HG03280 (cell line): Measurements from ENCODE around the gene LBH.
A peak's percentile ranks its signal among the peaks of the same experiment; 100 is the strongest.

Experiments used
- ATAC-seq: cut with Tn5 transposase; IDR thresholded peaks from one replicate; pipeline ENCODE4 v1.9.1; 2021; ENCODE audit warnings: mild to moderate bottlenecking, moderate library complexity; ENCODE audit not compliant: unreplicated experiment

The LBH gene

DNA sequence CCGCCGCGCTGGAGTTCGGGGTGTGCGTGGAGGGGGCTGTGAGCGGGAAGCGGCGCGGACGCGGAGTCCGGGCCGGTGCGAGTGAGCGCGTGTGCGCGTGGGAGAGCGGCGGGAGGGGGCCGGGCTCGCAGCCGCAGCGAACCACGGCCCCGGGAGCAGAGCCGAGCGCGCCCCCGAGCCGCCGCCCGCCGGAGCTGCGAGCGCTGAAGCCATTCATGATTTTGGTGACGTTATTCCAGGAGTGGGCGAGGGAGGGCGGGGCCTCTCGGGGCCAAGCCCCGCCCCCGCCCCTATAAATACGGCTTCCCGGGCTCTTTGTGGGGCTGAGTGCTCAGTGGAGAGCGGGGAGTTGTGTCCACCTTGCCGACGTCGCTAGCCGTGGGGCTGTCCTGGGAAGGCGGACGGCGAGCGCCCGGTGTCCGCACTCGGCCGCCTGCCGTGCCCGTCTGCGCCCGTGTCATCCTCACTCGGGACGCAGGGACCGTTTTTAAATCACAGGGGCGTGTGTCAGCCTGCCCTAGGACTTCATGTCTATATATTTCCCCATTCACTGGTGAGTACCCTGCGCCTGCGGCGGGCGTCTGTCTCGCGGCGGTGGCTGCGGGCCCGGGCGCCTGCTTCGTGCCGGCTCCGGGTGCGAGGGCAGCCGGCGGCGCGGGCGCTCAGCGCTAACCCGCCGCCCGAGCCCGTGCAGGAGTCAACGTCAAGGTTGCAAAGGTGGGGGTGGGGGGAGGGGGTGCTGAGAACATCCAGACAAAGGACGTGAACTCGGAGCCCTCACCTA is at the start of gene LBH:
Gene LBH, plus strand, starts transcription at position 323 of the 784 bp plus-strand sequence. Its CDS starts 205 bp downstream, at position 528.
- peak; percentile 46 for ATAC-seq

DNA sequence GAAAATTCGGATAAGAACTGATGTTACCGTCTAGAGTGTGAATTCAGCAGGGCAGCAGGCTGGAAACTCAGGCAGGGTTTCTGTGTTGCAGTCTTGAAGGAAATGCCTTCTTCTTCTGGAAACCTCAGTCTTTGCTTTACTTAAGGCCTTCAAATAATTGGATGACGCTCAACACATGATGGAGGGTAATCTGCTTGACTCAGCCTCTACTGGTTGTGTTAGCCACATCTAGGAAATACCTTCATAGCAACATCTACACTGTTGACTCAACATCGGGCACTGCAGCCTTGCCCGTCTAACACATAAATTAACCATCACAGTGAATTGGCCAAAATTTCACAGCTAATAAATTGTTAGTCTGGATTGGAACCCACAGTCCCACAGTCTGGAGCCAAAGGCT is 47.3 kb upstream of the LBH start:
- ATAC-seq = no peak

DNA sequence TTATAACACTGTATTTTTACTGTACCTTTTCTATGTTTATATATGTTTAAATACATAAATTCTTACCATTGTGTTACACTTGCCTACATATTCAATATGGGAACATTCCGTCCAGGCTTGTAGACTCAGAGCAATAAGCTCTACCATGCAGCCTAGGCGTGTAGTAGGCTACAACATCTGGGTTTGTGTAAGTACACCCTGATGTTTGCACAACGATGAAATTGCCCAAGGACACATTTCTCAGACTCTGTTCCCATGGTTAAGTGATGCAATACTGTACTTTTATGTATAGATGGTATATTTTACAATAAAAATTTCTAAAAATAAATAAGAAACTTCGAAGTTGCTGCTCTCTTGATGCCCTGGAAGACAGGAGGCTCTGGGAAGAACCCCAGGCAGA is 46.2 kb upstream of the LBH start:
- ATAC-seq = no peak

DNA sequence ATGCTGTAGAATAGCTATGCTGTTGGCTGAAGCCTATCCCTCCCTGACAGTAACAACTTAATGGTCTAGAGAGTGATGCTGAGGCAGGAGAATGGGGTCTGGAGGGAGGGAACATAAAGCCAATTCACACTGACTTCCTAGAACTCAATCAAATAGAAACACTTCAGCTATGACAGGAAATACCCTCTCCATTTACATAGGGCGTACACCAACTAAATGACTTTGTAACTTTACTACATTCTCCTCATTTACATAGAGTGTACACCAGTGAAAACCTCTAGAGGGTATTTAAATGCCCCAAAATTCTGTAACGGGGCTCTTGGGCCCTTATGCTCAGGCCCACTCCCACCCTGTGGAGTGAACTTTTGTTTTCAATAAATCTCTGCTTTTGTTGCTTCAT is 43.0 kb upstream of the LBH start:
- ATAC-seq = no peak

DNA sequence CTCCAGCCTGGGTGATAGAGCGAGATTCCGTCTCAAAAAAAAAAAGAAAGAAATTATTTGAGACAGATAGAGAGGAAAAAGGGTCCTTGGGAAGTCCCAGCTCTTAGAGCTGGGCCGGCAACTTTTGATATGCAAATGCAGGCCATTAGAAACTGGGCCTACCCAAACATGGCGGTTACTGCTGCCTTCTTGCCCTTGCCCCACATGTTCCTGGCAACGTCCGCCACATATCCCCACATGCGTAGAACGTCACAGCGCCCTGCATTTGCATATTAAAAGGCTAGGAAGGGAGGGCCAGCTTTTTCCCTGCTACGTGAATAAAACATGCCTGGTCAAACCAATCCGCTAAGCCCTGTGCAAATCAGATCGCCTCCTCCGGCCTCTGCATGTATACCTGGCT is 40.7 kb upstream of the LBH start:
- no peak for ATAC-seq

DNA sequence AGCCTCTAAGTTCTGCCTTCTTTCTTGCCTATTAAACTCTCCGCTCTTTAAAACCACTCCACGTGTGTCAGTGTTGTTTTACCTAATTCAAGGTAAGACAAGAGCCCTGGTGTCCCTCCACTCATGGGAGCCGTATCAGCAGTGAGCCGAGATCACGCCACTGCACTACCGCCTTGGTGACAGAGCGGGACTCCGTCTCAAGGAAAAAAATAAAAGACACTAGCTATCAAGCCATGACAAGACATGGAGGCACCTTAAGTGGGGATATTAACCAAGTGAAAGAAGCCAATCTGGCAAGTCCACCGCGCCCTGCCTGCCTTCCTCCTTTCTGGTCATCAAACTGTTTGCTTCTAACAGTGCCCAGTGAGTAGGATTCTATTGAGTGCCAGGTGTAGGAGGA is 40.2 kb upstream of the LBH start:
- ATAC-seq = no peak

DNA sequence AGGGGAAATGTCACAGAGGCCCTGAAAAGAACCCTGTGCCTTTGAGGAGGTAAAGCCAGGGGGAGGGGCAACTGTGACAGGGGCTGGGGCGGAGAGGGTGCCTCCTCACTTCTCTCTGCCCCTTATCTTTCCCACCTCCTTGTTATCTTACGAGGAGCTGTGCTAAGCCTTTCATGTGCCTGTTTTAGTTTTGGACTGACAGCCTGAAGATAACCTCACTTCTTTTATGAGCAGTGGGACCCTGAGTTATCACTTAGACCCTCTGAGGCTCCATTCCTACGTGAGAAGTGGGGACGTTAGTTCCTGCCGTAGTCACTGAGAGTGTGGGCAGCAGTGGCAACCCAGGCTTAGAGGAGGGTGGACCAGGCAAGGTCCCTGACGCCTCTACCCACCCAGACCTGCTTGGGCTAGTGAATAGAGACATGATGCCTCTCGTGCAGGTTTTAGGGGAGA is 39.5 kb upstream of the LBH start:
- ATAC-seq = no peak

DNA sequence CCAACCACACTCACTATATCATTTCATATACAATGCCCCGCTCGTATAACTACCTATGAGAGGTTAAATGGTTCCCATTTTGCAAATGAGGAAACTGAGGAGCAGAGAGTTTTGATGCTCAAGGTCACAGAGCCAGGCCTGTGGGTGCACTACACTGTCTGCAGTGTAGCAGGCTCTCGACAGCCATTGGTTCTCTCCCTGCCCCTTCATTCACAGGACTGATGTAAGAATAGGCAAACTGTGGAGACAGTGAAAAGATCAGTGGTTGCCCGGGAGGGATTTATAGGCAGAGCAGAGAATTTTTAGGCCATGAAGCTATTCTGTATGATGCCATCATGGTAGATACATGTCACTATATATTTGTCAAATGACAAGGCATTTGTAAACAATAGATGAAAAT is 39.0 kb upstream of the LBH start:
- ATAC-seq = no peak

DNA sequence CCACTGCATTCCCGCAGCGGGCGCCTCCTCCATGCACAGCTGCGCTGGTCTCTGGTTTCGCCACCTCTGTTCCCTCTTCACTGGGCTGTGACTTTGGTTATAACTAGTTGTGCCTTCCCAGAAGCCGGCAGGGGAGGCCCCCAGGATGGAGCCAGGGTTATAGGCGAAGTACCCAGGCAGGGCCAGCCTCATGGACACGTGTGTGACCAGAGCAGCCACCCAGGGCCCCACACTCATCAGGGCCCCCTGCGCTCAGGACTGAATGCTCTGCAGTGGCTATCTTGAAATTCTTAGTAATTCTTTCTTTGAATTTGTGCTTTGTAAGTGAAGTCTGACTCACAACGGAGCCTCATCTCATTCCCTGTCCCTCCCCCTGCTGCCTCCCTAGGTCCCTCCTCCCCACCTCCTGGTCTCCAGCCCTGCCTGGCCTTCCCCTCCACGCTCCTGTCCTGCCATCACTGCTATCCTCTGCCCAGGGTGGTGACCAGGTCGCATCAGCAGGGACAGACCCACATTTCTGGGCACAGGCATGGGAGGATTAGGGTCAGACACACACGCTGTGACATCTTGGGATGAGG is 38.1 kb upstream of the LBH start:
- no peak for ATAC-seq

DNA sequence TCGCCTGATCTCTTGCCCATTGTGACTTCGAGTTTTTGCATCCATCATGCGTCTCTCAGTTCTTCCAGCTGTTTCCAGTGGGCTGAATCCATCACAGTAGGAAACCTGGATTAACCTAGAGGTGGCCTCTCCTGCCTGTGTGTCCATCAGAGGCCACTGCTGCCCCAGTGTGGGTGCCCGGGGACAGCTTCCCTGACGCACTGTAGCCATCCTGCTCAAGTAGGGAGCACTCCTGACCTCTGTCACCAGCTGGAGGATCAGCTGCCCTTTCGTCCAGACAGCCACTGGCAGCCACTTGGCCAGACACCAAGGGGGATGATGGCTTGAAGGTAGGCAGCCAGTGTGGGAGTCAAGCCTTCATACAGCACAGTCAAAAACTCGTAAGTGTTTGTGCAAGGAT is 36.9 kb upstream of the LBH start:
- ATAC-seq = no peak

DNA sequence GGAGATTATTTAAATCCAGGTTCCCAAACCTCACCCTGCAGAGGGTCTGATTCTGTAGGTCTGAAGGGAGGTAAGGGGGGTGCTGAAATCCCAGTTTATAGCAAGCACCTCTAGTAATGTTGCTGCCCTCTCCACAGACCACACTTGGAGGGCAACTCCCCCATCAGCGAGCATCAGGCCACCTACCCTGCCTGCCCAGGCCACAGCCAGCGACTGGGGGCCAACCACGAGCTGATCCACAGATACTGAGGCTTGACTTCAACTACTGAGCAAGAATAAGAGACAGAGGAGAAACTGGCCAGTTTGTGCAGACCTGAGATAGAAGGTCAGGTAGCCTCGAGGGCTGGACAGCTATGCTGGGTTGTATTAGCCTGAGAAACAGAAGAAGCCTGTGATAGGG is 36.3 kb upstream of the LBH start:
- ATAC-seq = no peak

DNA sequence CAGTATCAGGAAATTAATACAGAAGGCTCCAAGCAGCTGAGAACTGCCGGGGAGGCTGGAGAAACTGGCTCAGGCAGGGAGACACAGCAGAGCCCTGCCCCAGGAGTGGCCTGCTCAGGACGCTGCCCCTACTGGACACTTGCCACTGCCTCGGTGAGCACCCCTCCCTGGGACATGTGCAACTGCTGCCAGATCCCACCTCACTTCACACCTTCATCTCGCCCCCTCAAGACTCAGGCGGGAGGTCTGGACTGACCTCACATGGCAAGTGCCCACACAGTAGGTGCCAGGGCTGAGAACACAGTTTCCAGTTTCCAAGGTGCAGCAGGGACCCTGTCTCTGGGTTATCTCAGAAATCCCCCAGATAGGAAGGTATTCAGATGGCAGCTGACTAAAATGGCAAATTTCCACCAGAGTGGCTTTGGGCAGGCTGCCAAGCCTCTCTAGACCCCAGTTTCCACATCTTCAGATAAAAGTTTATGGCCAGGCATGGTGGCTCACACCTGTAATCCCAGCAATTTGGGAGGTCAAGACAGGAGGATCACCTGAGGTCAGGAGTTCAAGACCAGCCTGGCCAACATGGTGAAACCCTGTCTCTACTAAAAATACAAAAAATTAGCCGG is 33.7 kb upstream of the LBH start:
- ATAC-seq = no peak

DNA sequence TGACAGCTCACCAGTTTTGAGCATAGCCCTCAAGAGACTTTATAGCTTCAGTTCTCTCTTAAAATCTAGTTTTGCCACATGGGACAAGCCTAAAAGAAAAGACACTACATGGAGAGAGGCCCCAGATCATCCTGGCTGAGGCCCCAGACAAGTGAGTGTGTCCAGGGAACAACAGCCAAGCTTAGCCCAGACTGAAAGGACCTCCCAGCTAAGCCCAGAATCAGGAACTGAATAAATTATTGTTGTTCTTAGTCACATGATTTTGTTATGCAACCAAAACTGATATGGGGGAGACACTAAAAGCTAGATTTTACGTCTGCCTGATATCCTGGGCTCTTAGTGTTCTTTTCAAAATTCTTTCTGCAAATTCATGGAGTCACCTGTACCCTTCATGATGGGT is 29.3 kb upstream of the LBH start:
- ATAC-seq = no peak

DNA sequence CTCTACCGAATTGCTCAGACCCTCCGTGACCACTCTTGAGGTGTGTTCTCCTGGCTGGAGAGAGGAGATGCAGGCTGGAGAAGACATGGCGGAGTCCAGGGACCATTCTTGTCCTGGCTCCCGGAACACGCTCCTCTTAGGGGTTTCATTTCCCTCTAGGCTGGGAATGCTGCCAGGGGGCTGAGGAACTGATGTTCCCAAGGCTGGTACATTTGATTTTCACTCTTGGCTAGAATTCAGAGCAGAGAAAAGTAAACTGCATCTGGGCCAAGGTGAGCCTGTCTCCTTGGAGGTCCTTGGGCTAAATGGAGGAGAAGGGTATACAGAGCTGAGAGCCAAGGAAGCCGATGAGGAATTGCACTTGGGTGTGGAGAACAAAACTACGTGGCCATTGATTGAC is 28.2 kb upstream of the LBH start:
- no peak for ATAC-seq

DNA sequence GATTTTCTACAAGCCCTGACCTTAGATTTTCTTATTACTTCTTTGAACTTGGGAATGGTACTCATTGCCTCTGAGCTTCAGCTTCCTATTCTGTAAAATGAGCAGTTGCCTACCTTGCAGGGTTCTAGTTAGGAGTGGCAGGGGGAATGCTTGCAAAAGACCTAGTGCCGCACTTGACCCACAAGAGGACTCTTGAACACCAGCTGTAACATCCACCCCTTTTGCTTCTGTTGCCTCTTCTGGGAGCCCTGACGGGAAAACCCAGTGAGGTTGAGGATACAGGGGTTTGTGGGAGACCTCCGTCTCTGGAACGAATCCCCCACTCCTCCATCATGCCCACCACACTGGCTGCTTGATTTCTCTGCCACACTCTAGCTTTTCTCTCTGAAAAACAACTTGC is 27.1 kb upstream of the LBH start:
- ATAC-seq = no peak

DNA sequence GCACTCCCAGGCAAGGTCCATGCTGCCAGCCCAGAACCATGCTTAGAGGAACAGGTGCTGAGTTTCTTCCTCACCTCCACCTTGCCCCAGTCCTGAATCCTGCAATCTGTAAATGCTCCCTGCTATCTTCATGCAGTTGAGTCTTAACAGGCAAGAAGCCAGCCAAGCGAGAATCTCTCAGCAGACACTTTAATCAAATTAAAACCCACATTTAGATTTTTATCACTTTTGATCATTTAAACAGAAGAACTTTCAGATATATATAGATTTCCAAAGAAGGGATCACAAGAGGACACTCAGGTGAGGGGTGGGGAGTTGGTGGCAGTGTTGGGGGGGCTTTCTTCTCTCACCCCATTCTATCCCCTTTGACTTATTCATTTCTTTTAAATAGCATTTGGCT is 25.9 kb upstream of the LBH start:
- ATAC-seq = no peak

DNA sequence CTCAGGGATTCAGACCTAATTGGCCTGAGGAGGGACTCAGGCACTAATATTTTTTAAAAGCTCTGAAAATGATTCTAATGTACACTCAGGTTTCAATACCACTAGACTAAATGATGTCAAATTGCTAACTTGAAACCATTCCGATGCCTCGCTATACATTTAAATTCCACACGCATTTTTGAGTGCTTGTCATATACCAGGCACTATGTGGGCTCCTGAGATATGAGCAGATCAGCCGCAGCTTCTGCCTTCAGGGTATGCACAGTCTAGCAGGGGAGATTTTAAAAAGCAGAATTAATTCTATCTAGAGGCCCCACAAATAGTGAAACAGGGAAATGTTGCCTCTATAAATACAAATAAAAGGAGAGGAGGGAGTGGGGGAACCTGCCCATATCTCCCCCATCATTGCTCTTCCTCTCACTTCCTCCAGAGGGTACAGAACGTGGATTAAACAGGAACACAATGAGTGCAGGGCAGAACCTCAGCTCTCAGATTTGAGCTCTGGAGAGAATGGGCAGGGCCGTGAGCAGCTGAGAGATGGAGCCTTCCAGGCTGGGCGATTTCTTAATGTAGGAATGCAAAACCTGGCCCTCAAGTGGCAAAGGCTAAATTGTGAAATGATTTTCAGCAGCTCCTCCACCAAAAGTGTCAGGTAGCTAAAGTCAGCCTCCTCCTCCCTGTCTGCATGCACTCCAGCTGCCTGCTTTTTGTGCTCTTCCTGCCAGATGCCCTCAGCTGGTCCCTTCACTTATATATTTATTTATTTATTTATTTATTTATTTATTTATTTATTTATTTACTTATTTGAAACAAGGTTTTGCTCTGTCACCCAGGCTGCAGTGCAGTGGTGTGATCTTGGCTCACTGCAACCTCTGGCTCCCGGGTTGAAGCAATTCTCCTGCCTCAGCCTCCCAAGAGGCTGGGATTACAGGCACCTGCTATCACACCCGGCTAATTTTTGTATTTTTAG is 24.6 kb upstream of the LBH start:
- ATAC-seq = no peak

DNA sequence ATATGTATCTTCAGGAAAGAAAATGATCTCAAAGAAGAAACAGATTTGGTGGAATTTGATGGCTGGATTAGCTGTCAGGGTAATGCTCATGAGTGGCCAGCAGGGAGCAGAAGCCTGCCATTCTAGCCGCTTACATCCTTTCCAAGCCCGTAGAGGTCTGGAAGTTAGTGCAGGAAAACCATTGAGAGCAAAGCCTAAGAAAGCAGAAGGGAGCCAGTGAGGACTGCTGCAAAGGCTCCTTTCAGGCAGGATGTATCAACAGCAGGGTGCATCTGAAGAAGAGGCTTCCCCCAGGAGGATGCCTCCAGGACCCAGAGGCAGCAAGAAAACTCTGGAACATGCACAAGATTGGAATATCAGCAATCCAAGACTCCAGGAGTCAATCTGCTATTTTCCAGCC is 22.9 kb upstream of the LBH start:
- ATAC-seq = peak; percentile 50

DNA sequence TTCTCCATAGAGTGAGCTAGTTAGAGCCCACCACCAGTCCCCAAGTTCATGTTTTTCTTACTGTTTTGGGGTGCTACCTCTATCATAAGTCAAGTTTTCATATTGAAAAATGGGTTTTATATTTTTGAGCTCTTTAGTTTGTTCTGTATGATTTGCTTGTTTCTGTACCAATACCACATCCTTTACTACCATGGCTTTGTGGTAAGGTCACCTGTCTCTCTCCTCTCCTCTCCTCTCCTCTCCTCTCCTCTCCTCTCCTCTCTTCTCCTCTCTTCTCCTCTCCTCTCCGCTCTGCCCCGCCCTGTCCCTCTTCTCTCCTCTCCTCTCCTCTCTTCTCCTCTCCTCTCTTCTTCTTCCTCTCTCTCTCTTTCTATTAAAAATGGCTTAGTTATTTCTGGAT is 22.1 kb upstream of the LBH start:
- no peak for ATAC-seq

DNA sequence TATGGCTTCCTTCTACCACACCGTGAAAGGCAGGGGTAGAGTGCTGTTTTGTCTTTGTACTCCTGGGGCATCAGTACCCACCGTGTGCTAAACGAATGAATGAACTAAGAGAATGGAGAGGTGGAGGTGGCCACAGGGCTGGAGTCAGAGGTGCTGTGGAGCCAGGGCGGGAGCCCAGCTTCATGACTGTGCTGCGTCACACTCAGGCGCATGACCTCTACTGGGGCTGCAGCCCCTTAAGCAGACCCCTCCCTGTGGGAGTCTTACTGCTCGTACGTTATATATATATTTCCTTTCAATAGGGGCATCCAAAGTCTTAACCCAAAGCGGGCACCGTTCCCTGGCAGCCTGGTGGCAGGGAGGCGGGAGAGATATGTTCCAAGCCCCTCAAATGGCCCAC is 18.0 kb upstream of the LBH start:
- ATAC-seq = no peak

DNA sequence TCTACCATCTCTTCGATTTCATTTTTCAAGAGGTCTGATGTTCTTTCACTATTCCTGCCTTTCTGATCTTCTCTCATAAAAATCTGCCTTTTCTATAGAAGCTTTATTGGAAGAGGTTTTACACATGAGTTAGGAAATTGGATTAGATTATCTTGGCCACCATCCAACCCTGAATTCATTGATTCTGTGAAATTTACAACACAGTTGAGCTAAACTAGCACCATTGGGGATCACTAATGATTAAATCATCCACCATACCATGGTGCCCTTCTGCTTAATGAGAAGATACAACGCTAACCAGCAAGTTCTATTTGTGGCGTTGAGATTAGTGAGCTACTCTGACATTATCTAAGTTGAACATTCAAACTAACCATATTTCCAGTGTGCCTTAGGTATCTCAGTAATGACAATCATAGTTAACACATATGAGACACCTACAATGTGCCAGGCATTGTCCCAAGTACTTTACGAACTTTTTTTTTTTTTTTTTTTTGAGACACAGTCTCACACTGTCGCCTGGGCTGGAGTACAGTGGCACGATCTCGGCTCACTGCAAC is 17.3 kb upstream of the LBH start:
- no peak for ATAC-seq
